AG09319 (cell line): ENCODE data around the gene HTR2B.

Experiments used
- DNase-seq: peaks from one replicate; pipeline ENCODE4 v3.0.0-alpha.2; 2010; ENCODE audit warnings: low read depth; ENCODE audit errors: extremely low read depth
- TF ChIP-seq, protein P1 (sequence below): IDR thresholded peaks from 2 replicates; pipeline ENCODE4 v1.5.1; 2011; ENCODE audit warnings: low read depth, mild to moderate bottlenecking, inconsistent platforms, low read length, moderate library complexity

HTR2B gene

GRCh38 chr2:231124838-231125568 lies at the start of gene HTR2B:
Gene HTR2B, minus strand, starts transcription at chr2:231125042. Its CDS starts 1,278 bp downstream, at chr2:231123764.
- DNase-seq = no peak
- TF ChIP-seq, protein P1, sequence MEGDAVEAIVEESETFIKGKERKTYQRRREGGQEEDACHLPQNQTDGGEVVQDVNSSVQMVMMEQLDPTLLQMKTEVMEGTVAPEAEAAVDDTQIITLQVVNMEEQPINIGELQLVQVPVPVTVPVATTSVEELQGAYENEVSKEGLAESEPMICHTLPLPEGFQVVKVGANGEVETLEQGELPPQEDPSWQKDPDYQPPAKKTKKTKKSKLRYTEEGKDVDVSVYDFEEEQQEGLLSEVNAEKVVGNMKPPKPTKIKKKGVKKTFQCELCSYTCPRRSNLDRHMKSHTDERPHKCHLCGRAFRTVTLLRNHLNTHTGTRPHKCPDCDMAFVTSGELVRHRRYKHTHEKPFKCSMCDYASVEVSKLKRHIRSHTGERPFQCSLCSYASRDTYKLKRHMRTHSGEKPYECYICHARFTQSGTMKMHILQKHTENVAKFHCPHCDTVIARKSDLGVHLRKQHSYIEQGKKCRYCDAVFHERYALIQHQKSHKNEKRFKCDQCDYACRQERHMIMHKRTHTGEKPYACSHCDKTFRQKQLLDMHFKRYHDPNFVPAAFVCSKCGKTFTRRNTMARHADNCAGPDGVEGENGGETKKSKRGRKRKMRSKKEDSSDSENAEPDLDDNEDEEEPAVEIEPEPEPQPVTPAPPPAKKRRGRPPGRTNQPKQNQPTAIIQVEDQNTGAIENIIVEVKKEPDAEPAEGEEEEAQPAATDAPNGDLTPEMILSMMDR = no peak

- TF ChIP-seq, protein P1 = no peak
- no peak for DNase-seq
These were observed 49.4 kb upstream of the HTR2B start for GRCh38 chr2:231174211-231174651.

- TF ChIP-seq, protein P1 = no peak
- peak; percentile 55 for DNase-seq
These were observed 47.2 kb upstream of the HTR2B start for GRCh38 chr2:231172025-231172424.

- DNase-seq = peak; percentile 83
- TF ChIP-seq, protein P1 = no peak
These were observed 45.2 kb upstream of the HTR2B start for GRCh38 chr2:231170055-231170454.

DNA sequence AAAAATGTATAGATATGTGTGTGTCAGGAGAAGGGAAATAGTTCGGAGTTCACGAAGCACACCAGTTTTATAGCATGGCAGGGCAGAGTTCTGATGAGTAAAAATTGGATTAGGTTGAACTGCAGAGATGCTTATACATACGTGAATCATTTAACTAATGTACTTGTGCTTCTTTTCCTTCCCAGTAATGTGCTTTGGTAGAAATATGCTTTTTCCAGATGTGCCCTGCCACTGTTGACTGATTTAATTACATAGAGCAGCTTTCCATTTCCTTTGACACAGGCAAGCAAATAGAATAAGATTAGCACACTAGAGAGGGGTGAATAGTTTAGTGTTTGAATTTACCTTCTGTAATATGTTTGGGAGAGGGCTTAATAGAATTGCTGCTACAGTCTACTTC lies 44.6 kb upstream of the HTR2B start:
- TF ChIP-seq, protein P1 = no peak

DNA sequence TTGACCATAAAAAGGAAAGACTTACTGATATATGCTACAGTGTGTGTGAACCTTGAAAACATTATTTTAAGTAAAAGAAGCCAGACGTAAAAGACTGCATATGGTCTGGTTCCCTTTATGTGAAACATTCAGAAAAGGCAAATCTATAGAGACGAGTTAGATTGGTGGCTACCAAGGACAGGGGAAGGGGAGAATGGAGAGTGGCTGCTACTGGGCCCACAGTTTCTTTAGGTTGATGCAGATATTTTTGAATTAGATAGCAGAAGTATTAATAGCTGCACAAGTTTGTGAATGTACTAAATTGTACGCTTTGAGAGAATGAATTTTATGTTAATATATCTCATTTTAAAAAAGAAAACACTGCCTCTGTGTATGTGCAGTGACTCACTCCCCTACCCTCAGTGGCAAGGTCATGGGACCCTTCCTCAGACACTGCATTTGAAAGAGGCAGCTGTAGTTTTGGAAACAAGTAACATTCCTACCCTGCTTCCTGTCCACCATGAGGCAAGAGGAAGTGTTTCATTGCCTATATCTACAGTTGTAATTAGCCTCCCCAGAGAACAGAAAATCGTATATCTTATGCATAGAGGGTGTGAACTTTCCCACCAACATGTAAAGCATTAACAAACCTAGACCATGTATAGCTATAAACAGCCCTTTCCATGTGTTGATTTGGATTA lies 43.8 kb upstream of the HTR2B start:
- TF ChIP-seq, protein P1 = no peak
- no peak for DNase-seq

More for the DNA sequence above, 44.6 kb upstream of the HTR2B start:
- no peak for DNase-seq
